ENCODE results near the gene OCA2.

Gene OCA2

GRCh38 chr15:27820722-27821121, 278.4 kb downstream of the OCA2 start:
- DNase-seq (ENCODE audit: low read depth in 3 of 3), result no peak

- DNase-seq (ENCODE audit: low read depth in 3 of 3), result no peak
Observed at GRCh38 chr15:27820232-27820631, 278.9 kb downstream of the OCA2 start.

GRCh38 chr15:27817258-27817657, 281.9 kb downstream of the OCA2 start:
- no peak for DNase-seq (ENCODE audit: low read depth in 3 of 3)

GRCh38 chr15:27816790-27817189, 282.3 kb downstream of the OCA2 start:
- DNase-seq (ENCODE audit: low read depth in 3 of 3), result no peak

GRCh38 chr15:27815035-27815434, 284.1 kb downstream of the OCA2 start:
- no peak for DNase-seq (ENCODE audit: low read depth in 3 of 3)

GRCh38 chr15:27813139-27813538, 286.0 kb downstream of the OCA2 start:
- DNase-seq (ENCODE audit: low read depth in 3 of 3), result no peak

- DNase-seq (ENCODE audit: low read depth in 3 of 3), result no peak
Observed at GRCh38 chr15:27808182-27808581, 290.9 kb downstream of the OCA2 start.

GRCh38 chr15:27807335-27807734, 291.8 kb downstream of the OCA2 start:
- DNase-seq (ENCODE audit: low read depth in 3 of 3), result no peak

GRCh38 chr15:27806396-27806795, 292.7 kb downstream of the OCA2 start:
- no peak for DNase-seq (ENCODE audit: low read depth in 3 of 3)

GRCh38 chr15:27805261-27806220, 293.6 kb downstream of the OCA2 start:
- no peak for DNase-seq (ENCODE audit: low read depth in 3 of 3)

- DNase-seq (ENCODE audit: low read depth in 3 of 3), result no peak
Observed at GRCh38 chr15:27804569-27805260, 294.4 kb downstream of the OCA2 start.

- DNase-seq (ENCODE audit: low read depth in 3 of 3), result no peak
Observed at GRCh38 chr15:27798807-27799206, 300.3 kb downstream of the OCA2 start.

- DNase-seq (ENCODE audit: low read depth in 3 of 3), result no peak
Observed at GRCh38 chr15:27797765-27798164, 301.4 kb downstream of the OCA2 start.

GRCh38 chr15:27796405-27797320, 302.5 kb downstream of the OCA2 start:
- no peak for DNase-seq (ENCODE audit: low read depth in 3 of 3)

GRCh38 chr15:27792756-27793264, 306.3 kb downstream of the OCA2 start:
- DNase-seq (ENCODE audit: low read depth in 3 of 3), result no peak

- no peak for DNase-seq (ENCODE audit: low read depth in 3 of 3)
Observed at GRCh38 chr15:27790270-27790669, 308.8 kb downstream of the OCA2 start.

GRCh38 chr15:27787931-27788330, 311.2 kb downstream of the OCA2 start:
- no peak for DNase-seq (ENCODE audit: low read depth in 3 of 3)

GRCh38 chr15:27784107-27784506, 315.0 kb downstream of the OCA2 start:
- DNase-seq (ENCODE audit: low read depth in 3 of 3), result no peak

- no peak for DNase-seq (ENCODE audit: low read depth in 3 of 3)
Observed at GRCh38 chr15:27783678-27784077, 315.4 kb downstream of the OCA2 start.

- no peak for DNase-seq (ENCODE audit: low read depth in 3 of 3)
Observed at GRCh38 chr15:27782125-27782524, 317.0 kb downstream of the OCA2 start.

- no peak for DNase-seq (ENCODE audit: low read depth in 3 of 3)
Observed at GRCh38 chr15:27776501-27776900, 322.6 kb downstream of the OCA2 start.

- no peak for DNase-seq (ENCODE audit: low read depth in 3 of 3)
Observed at GRCh38 chr15:27774638-27775037, 324.5 kb downstream of the OCA2 start.

Data from stimulated activated CD4-positive, alpha-beta T cell treated with anti-CD3 and anti-CD28 coated beads, TNF-alpha, amount 100 ng/mL, for 24 hours (primary cell).